PC-3 (cell line): ENCODE data around the gene QDPR. TPM values are rescaled to one million over a fixed set of nuclear protein-coding genes. Genes with fewer than 3 reads are reported as not detected.

Source experiments
- ATAC-seq: fragments of 200-7000 bp; cut with Tn5 transposase; 2 replicates; pipeline ENCODE4 v1.9.1; 2020; ENCODE audit warnings: mild to moderate bottlenecking, moderate library complexity
- BruUV-seq: library from RNA; stranded (reverse); fragments of 400-500 nt; replicated peaks from 2 replicates; lab custom pipeline; 2021; lab: Mats Ljungman, UMichigan
- CTCF ChIA-PET: fragments of 300-600 bp; sonication (Branson Sonifier 250); formaldehyde crosslinking; loops from one replicate; lab custom pipeline; 2022; ENCODE audit warnings: antibody characterized with exemption; lab: Charles Lee
- POLR2A ChIA-PET: fragments of 300-600 bp; sonication (Branson Sonifier 250); formaldehyde crosslinking; loops from one replicate; lab custom pipeline; 2022; ENCODE audit warnings: antibody characterized with exemption; ENCODE audit not compliant: unreplicated experiment; lab: Charles Lee
- DNase-seq: peaks from one replicate; pipeline ENCODE4 v3.0.0-alpha.2; 2015
- H2AFZ ChIP-seq: fragments of 300-600 bp; sonication (generic); 2 replicates; pipeline ENCODE4 v1.6.0; 2016; ENCODE audit warnings: antibody characterized with exemption, low read length
- H3F3A ChIP-seq: fragments of 300-600 bp; sonication (generic); one replicate; pipeline ENCODE4 v1.6.0; 2017; ENCODE audit warnings: antibody characterized with exemption, low read length, control low read depth, mild to moderate bottlenecking; ENCODE audit not compliant: unreplicated experiment
- H3K27ac ChIP-seq: fragments of 300-600 bp; sonication (generic); 2 replicates; pipeline ENCODE4 v1.5.1; 2016; ENCODE audit warnings: mild to moderate bottlenecking, low read length
- H3K27me3 ChIP-seq: fragments of 300-600 bp; sonication (generic); 2 replicates; pipeline ENCODE4 v1.6.1; 2016; ENCODE audit warnings: low read length, mixed read lengths
- H3K36me3 ChIP-seq: fragments of 300-600 bp; sonication (generic); 2 replicates; pipeline ENCODE4 v1.6.1; 2016; ENCODE audit warnings: low read depth, mixed run types, low read length, mixed read lengths
- H3K4me1 ChIP-seq: fragments of 300-600 bp; sonication (generic); 2 replicates; pipeline ENCODE4 v1.5.1; 2016; ENCODE audit warnings: low read length; ENCODE audit not compliant: insufficient read depth
- H3K4me2 ChIP-seq: fragments of 300-600 bp; sonication (generic); 2 replicates; pipeline ENCODE4 v1.6.0; 2016; ENCODE audit warnings: low read length
- H3K4me3 ChIP-seq: fragments of 300-600 bp; sonication (generic); 2 replicates; pipeline ENCODE4 v1.5.1; 2016; ENCODE audit warnings: mild to moderate bottlenecking, low read length, mixed read lengths
- H3K79me2 ChIP-seq: fragments of 300-600 bp; sonication (generic); 2 replicates; pipeline ENCODE4 v1.6.1; 2017; ENCODE audit warnings: low read length, mixed read lengths
- H3K9ac ChIP-seq: fragments of 300-600 bp; sonication (generic); 2 replicates; pipeline ENCODE4 v1.6.0; 2016; ENCODE audit warnings: mild to moderate bottlenecking, low read length
- H3K9me2 ChIP-seq: fragments of 300-600 bp; sonication (generic); replicated peaks from 2 replicates; pipeline ENCODE4 v1.6.1; 2016; ENCODE audit warnings: mixed run types, low read length, mixed read lengths
- H3K9me3 ChIP-seq: fragments of 300-600 bp; sonication (generic); 2 replicates; pipeline ENCODE4 v1.6.1; 2016; ENCODE audit warnings: low read length, mixed read lengths
- H4K20me1 ChIP-seq: fragments of 300-600 bp; sonication (generic); 2 replicates; pipeline ENCODE4 v1.6.1; 2016; ENCODE audit warnings: low read length, mixed read lengths
- EZH2 ChIP-seq: fragments of 300-600 bp; sonication (generic); IDR thresholded peaks from one replicate; pipeline ENCODE4 v1.6.1; 2017; ENCODE audit warnings: antibody characterized with exemption, mild to moderate bottlenecking, low read length; ENCODE audit not compliant: unreplicated experiment
- EZH2phosphoT487 ChIP-seq: fragments of 300-600 bp; sonication (generic); IDR thresholded peaks from 2 replicates; pipeline ENCODE4 v1.6.1; 2018; ENCODE audit warnings: mild to moderate bottlenecking, antibody characterized with exemption, low read length, borderline replicate concordance
- intact Hi-C: fragments of 100-400 bp; cut with micrococcal nuclease; formaldehyde crosslinking; loops from 2 replicates; pipeline ENCODE4 v1.9.0; 2023
- total RNA-seq: library from RNA; depleted of rRNA; stranded (reverse); fragments of >200 nt; gene quantifications from 2 replicates; pipeline ENCODE4 v1.2.3, GENCODE V29; 2014
- TF ChIP-seq, protein P1 (sequence below): fragments of 300-600 bp; sonication (generic); conservative IDR thresholded peaks from 2 replicates; pipeline ENCODE4 v1.5.1; 2017; ENCODE audit warnings: antibody characterized with exemption, low read depth, mild to moderate bottlenecking, low read length

Gene QDPR
- total RNA-seq, 1 experiment from 2014 or later = 10.0 TPM

DNA sequence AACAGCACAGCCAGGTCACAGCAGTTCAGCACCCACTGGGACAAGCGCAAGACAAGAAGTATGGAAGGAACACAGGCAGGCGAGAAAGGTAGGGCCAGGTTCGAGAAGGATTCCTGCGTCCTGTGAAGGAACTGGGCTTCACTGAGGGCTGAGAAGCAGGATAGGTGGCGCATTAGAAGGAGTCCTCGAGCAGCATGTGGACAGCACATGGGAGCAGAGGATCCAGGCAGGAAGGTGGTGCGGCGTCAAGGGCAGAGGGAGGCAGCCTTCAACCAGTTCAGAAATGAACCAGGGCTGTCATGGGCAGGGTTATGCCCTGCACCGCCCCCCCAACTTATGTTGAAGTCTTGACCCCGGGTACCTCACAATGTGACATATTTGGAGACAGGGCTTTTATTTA, 34.3 kb upstream of the QDPR start:
- CTCF ChIA-PET = no interaction called here
- Histone ChIP-seq H2AFZ (no peak overlapping the region), H3F3A (no peaks in the 10 kb centered on the region), H3K9ac (no peak overlapping the region), H4K20me1 (no peaks in the 10 kb centered on the region), H3K9me2 (no peaks in the 10 kb centered on the region), H3K4me3 (no peak overlapping the region), H3K9me3 (no peaks in the 10 kb centered on the region), H3K79me2 (no peaks in the 10 kb centered on the region), H3K4me1 (peaks cover 2% of the 10 kb centered on the region; the same call in 1 of the 2 replicates), H3K4me2 (no peak overlapping the region), H3K27ac (no peak overlapping the region), H3K36me3 (no peaks in the 10 kb centered on the region), H3K27me3 (no peaks in the 10 kb centered on the region)
- POLR2A ChIA-PET = no interaction called here
- no TSS peak for BruUV-seq
- intact Hi-C loops = loop anchor here (10.0 kb wide), 1 partner anchor 1049 kb away; no protein-coding TSS in a partner anchor
- TF ChIP-seq, protein P1, sequence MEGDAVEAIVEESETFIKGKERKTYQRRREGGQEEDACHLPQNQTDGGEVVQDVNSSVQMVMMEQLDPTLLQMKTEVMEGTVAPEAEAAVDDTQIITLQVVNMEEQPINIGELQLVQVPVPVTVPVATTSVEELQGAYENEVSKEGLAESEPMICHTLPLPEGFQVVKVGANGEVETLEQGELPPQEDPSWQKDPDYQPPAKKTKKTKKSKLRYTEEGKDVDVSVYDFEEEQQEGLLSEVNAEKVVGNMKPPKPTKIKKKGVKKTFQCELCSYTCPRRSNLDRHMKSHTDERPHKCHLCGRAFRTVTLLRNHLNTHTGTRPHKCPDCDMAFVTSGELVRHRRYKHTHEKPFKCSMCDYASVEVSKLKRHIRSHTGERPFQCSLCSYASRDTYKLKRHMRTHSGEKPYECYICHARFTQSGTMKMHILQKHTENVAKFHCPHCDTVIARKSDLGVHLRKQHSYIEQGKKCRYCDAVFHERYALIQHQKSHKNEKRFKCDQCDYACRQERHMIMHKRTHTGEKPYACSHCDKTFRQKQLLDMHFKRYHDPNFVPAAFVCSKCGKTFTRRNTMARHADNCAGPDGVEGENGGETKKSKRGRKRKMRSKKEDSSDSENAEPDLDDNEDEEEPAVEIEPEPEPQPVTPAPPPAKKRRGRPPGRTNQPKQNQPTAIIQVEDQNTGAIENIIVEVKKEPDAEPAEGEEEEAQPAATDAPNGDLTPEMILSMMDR = no peak
- TF ChIP-seq EZH2phosphoT487 (no peak), EZH2 (no peak)
- DNase-seq (no peak), ATAC-seq (no peak)

DNA sequence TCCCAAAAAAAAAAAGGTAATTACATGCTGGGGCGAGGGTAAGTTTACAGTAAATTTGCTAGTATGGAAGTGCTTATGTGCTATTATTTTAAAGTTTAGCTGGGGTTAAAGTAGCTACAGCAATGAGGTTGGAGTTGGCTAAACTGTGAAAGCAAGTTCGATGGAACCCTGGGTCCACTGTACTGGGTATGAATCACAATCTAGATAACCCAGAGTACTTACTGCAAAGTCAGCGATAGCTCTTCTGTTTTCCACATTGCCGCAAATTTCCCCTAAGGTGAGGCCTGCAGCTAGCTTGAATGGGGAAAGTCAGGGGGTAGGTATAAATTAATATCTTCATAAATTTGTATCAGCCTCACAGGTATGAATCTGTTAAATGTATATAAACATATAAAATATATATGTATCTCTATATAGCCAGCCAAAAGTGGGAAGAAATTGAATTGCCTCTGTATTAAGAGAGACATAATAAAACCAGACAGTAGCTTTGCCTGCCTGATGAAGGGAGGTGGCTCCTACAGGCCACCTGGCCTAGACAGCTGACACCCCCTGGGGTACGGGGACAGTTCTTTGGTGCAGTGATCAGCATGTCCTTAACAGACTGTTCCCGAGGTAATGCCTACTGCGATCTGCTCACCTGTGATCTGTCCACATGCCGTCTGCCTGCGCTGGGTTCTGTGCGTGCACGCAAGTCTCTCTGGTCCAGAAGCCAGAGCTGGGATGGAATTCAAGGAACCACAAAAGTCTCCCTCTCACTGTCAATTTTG, 33.7 kb upstream of the QDPR start:
- BruUV-seq = no TSS peak
- CTCF ChIA-PET = no interaction called here
- intact Hi-C loops = loop anchor here (10.0 kb wide), 1 partner anchor 1049 kb away; no protein-coding TSS in a partner anchor

More for the DNA sequence above, 33.7 kb upstream of the QDPR start:
- Histone ChIP-seq H3K27ac (no peak overlapping the region), H3F3A (no peaks in the 10 kb centered on the region), H3K9me3 (no peaks in the 10 kb centered on the region), H4K20me1 (no peaks in the 10 kb centered on the region), H3K27me3 (no peaks in the 10 kb centered on the region), H3K4me2 (no peak overlapping the region), H3K4me3 (no peak overlapping the region), H3K9ac (no peak overlapping the region), H3K9me2 (no peaks in the 10 kb centered on the region), H3K36me3 (no peaks in the 10 kb centered on the region), H3K79me2 (no peaks in the 10 kb centered on the region), H3K4me1 (peaks cover 2% of the 10 kb centered on the region; the same call in 1 of the 2 replicates), H2AFZ (no peak overlapping the region)
- TF ChIP-seq EZH2 (no peak), EZH2phosphoT487 (no peak)
- TF ChIP-seq, protein P1 = no peak
- ATAC-seq = no peak
- no peak for DNase-seq
- POLR2A ChIA-PET = no interaction called here
